Activated B cell treated with CpG ODN at 0.5 μM for 24 hours (primary cell): Measurements from ENCODE around the gene PTGFRN. TPM values are rescaled to one million over a fixed set of nuclear protein-coding genes. Genes with fewer than 3 reads are reported as not detected.

Experiments
- ATAC-seq: fragments of 200-7000 bp; cut with Tn5 transposase; one replicate; pipeline ENCODE4 v1.10.0; 2021; ENCODE audit warnings: low read depth, mild to moderate bottlenecking, moderate library complexity
- CTCF ChIA-PET: fragments of 350-600 bp; sonication (Branson Sonifier 250); formaldehyde crosslinking; loops from one replicate; lab custom pipeline; 2021; ENCODE audit warnings: antibody characterized with exemption; lab: Charles Lee
- POLR2A ChIA-PET: fragments of 350-600 bp; sonication (Branson Sonifier 250); formaldehyde crosslinking; loops from one replicate; lab custom pipeline; 2021; ENCODE audit warnings: antibody characterized with exemption; lab: Charles Lee
- DNase-seq: peaks from one replicate; pipeline ENCODE4 v3.0.0; 2022
- H3K27ac Mint-ChIP-seq: one replicate; pipeline ENCODE4 v1.8.0; 2020; ENCODE audit warnings: mixed read lengths
- H3K27me3 Mint-ChIP-seq: one replicate; pipeline ENCODE4 v1.8.0; 2021; ENCODE audit warnings: mixed read lengths
- H3K36me3 Mint-ChIP-seq: one replicate; pipeline ENCODE4 v1.8.0; 2021; ENCODE audit warnings: low read depth, mixed read lengths
- H3K4me1 Mint-ChIP-seq: one replicate; pipeline ENCODE4 v1.8.0; 2021; ENCODE audit warnings: mixed read lengths
- H3K4me3 Mint-ChIP-seq: one replicate; pipeline ENCODE4 v1.8.0; 2020; ENCODE audit warnings: mild to moderate bottlenecking, mixed read lengths
- H3K9me3 Mint-ChIP-seq: one replicate; pipeline ENCODE4 v1.8.0; 2020; ENCODE audit warnings: mixed read lengths
- CTCF ChIP-seq: fragments of 200-600 bp; IDR thresholded peaks from one replicate; pipeline ENCODE4 v1.8.0; 2022; ENCODE audit warnings: antibody characterized with exemption, mild to moderate bottlenecking
- intact Hi-C: fragments of 100-400 bp; cut with micrococcal nuclease; formaldehyde crosslinking; loops from one replicate; pipeline ENCODE4 v1.15.1; 2024
- total RNA-seq: library from RNA; stranded (reverse); gene quantifications from 2 replicates; pipeline ENCODE4 v1.2.3, GENCODE V29; 2022

Gene PTGFRN
- total RNA-seq, 1 donor from 2014 or later: not detected

DNA sequence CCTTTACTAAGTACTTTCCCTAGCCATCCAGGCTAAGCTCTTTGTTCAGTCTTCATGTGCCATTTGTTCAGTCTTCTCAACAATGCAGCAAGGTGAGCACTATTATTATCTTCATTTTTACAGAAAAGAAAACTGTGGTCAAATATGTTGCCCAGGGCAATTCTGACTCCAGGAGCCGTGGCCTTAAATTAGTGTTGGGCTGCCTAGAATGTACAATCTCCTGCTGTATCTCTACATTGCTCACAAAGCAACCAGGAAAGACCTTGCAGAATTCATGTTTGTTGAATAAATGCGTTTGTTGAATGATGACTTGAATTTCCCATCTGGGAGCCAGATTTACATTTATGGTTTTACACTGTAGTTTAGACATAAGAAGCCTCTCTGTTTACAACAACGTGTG lies 106.0 kb downstream of the PTGFRN start:
- TF ChIP-seq CTCF: no peak
- Mint-ChIP-seq H3K27me3 (no peaks in the 10 kb centered on the region), H3K9me3 (no peaks in the 10 kb centered on the region), H3K27ac (no peak overlapping the region), H3K4me3 (no peak overlapping the region), H3K4me1 (no peaks in the 10 kb centered on the region), H3K36me3 (no peaks in the 10 kb centered on the region)
- DNase-seq (no peak), ATAC-seq (no peak)
- ChIA-PET POLR2A (no interaction called here), CTCF (no interaction called here)
- intact Hi-C loops: no loop called here

- intact Hi-C loops: no loop called here
- Mint-ChIP-seq H3K4me3 (no peak overlapping the region), H3K4me1 (no peaks in the 10 kb centered on the region), H3K36me3 (no peaks in the 10 kb centered on the region), H3K27ac (no peak overlapping the region), H3K9me3 (no peaks in the 10 kb centered on the region), H3K27me3 (no peaks in the 10 kb centered on the region)
- ChIA-PET POLR2A (no interaction called here), CTCF (no interaction called here)
- ATAC-seq (no peak), DNase-seq (no peak)
- no peak for TF ChIP-seq CTCF
Measured at GRCh38 chr1:117017062-117017461, 107.3 kb downstream of the PTGFRN start.

DNA sequence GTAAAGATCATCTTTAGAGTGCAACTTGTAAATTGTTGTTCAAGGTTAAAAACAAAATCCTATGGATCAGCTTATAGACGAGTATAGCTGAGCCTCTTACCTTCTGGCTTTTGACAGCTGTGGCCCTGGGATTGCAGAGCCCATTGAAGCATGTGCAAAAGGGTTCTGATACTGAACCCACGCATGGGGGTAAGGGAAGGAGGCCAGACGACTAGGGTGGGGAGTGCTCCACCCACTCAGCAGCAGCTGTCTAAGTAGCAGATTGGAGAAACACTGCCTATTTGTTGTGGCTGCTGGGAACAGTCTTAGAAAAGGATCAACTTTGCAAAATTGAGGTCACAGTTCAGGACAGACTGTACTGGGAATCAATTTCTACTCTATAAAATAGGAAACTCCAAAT lies 107.9 kb downstream of the PTGFRN start:
- ATAC-seq: no peak
- Mint-ChIP-seq H3K36me3 (no peaks in the 10 kb centered on the region), H3K4me1 (no peaks in the 10 kb centered on the region), H3K27ac (no peak overlapping the region), H3K27me3 (no peaks in the 10 kb centered on the region), H3K9me3 (no peaks in the 10 kb centered on the region), H3K4me3 (no peak overlapping the region)
- POLR2A ChIA-PET: no interaction called here
- DNase-seq: no peak
- intact Hi-C loops: no loop called here
- CTCF ChIA-PET: no interaction called here
- no peak for TF ChIP-seq CTCF

GRCh38 chr1:117020526-117021156 lies 110.9 kb downstream of the PTGFRN start:
- ATAC-seq (no peak), DNase-seq (no peak)
- Mint-ChIP-seq H3K27ac (no peak overlapping the region), H3K4me3 (no peak overlapping the region), H3K27me3 (no peaks in the 10 kb centered on the region), H3K4me1 (no peaks in the 10 kb centered on the region), H3K36me3 (no peaks in the 10 kb centered on the region), H3K9me3 (no peaks in the 10 kb centered on the region)
- intact Hi-C loops: no loop called here
- ChIA-PET POLR2A (no interaction called here), CTCF (no interaction called here)
- TF ChIP-seq CTCF: no peak

DNA sequence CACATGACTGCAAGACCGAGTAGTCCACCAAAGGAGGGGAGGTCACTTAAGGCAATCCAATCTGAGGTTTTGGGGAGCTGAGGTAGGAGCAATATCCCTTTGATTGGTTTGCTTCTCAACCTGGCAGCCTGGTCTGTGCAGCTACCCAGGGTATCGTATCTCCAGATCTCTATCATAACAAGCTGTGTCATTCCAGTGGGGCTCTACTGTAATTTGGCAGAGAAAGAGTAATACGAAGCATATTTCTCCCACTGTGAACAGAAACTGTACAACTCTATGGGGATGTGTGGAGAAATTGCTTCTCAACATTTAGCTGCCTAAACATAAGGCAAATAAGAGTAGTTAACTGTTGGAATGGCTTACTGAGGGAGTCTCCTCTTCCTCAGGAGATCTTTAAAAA lies 112.4 kb downstream of the PTGFRN start:
- ChIA-PET POLR2A (no interaction called here), CTCF (interaction anchor here (0.6 kb wide), 1 partner anchor 256 kb away, joined by 3 read pairs; no protein-coding TSS in a partner anchor)
- Mint-ChIP-seq H3K36me3 (no peaks in the 10 kb centered on the region), H3K9me3 (no peaks in the 10 kb centered on the region), H3K4me3 (no peak overlapping the region), H3K27ac (no peak overlapping the region), H3K4me1 (no peaks in the 10 kb centered on the region), H3K27me3 (no peaks in the 10 kb centered on the region)
- intact Hi-C loops: no loop called here
- no peak for TF ChIP-seq CTCF
- DNase-seq (no peak), ATAC-seq (no peak)
